HG02852 (cell line): ENCODE measurements around the gene UBE2E1.

ENCODE experiments used
- ATAC-seq: cut with Tn5 transposase; IDR thresholded peaks from one replicate; pipeline ENCODE4 v1.9.1; 2021; ENCODE audit warnings: mild to moderate bottlenecking, moderate library complexity; ENCODE audit not compliant: unreplicated experiment

UBE2E1 gene

DNA sequence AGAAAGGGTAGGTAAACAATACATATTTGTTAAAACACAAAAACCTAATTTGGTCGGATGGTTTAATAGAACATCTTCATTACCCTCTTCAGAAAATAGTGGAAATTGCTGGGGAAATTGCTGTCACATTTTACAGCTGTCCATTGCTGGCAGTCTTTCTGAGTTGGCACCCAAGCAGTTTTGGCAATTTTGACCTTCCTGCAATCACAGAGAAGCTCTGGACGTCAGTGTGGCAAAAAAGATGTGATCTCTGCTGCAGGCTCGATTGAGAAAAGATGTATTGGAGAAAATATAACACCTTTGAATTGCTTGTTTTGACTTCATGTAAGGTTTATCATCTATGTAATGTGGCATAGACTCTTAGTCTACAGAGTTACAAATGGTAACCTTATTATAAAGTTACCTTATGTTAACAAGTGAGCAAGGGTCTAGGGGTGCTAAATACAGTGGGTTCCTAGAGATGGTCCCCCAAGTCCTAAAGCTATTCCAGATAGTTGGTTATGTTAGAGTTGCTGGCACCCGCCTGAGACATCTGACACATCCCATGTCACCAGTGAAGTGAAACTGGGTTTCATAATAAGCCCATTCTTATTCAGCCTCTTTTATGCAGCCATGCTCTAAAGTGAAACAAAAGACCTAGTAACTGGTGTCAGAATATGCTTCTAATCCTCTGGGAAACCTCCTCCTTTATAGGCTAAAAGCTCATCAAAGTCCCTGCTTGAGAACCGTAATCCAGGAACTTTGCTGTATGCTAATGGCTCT lies 14.0 kb downstream of the UBE2E1 start:
- ATAC-seq, result peak; percentile 55

GRCh38 chr3:23820888-23821287 lies 15.1 kb downstream of the UBE2E1 start:
- no peak for ATAC-seq

- ATAC-seq, result no peak
Measured at GRCh38 chr3:23821858-23822257, 16.1 kb downstream of the UBE2E1 start.

- no peak for ATAC-seq
Measured at GRCh38 chr3:23822559-23822958, 16.8 kb downstream of the UBE2E1 start.

GRCh38 chr3:23823620-23824019 lies 17.9 kb downstream of the UBE2E1 start:
- no peak for ATAC-seq

DNA sequence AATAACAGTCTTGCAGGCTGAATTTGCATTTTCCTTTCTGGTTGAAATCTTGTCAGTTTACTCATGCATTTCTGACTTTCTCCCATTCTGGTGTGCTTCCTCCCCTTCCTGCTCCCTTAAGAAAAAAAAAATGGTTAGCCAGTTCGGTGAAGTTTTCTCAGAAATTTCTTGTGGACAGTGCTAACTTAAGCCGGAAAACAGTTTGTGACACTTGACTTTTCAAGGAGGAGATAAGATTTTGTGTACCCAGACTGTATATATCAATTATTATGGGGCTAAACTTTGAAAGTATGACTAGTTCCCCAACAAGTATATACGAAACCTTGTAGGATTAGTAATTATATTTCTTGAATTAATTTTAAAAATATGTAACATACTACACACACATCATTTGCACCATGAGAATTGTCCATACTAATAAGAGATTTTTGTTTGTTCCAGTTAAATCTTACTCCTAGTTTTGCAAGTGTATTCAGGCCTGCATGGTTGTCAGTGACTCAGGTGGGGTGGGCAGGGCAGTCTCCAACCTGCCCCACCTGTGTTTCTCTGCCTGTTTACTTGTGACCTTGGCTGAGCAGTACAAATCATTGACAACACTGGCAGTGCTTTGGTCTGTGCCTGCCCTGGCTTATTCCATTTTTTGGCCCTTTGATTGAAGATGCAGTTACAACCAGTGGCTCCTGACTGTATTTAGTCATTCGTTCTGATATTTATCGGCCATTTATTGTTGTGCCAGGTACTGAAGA lies 19.1 kb downstream of the UBE2E1 start:
- ATAC-seq, result no peak

GRCh38 chr3:23825802-23826201 lies 20.0 kb downstream of the UBE2E1 start:
- ATAC-seq, result no peak

GRCh38 chr3:23826382-23827064 lies 20.8 kb downstream of the UBE2E1 start:
- ATAC-seq, result no peak

GRCh38 chr3:23829242-23829934 lies 23.6 kb downstream of the UBE2E1 start:
- peak; percentile 67 for ATAC-seq

DNA sequence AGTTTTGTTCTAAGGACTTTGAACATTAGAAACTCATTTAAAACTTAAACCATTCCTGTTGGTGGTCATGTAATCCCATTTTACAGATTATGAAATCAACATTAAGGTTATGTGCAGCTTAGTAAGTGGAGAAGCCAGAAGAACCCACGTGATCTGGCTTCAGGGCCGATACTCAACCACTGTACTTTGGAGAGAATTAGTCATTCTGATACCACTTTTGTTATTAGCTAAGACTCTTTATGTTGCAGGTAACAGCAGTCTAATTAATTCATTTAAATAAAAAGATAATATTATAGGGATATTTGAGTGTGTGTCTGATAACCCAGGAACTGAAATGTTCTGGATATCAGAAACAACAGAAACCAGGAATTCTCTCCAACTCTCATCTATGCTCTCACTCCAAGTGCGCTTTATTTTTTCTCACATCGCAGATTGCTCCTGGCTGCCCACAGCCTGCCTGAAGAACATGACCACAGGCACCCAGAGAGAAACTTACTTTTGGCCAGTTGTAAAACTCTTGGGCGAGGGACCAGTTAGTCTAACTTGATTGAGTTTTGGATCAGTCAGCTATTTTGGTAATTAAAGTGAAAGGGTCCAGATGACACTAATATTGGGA lies 25.2 kb downstream of the UBE2E1 start:
- ATAC-seq, result peak; percentile 83

DNA sequence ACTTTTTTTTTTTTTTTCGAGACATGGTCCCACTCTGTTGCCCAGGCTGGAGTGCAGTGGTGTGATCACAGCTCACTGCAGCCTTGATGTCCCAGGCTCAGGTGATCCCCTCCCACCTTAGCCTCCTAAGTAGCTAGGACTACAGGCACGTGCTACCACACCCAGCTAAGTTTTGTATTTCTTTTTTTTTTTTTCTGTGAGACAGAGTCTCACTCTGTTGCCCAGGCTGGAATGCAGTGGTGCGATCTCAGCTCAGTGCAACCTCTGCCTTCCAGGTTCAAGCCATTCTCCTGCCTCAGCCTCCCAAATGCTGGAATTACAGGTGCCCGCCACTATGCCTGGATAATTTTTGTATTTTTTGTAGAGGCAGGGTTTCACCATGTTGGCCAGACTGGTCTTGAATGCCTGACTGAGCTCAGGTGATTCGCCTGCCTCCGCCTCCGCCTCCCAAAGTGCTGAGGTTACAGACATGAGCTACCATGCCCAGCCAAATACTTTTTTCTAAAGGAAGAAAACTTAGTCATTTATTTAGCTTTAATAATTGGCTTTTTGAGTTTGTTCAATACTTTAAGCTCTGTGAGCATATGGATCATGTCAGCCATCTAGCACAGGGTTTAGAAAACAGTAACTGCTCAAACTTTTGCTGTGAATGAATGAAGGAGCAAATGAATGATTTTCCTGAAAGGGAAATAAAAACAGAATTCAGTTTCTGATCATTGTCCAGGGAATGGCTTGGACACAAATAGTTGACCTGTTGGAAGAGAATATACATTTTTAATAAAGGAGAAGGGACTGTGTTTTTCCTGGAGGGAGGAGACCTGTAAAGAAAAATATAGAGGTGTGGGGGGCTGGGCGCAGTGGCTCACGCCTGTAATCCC lies 26.0 kb downstream of the UBE2E1 start:
- peak; percentile 19 for ATAC-seq

DNA sequence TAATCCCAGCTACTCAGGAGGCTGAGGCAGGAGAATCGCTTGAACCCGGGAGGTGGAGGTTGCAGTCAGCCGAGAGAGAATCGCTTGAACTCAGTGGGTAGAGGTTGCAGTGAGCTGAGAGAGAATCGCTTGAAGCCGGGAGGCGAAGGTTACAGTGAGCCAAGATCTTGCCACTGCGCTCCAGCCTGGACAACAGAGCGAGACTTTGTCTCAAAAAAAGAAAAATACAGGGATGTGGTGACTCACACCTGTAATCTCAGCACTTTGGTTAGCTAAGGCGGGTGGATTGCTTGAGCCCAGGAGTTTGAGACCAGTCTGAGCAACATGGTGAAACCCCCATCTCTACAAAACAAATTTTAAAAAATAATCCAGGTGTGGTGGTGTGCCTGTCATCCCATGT lies 26.8 kb downstream of the UBE2E1 start:
- no peak for ATAC-seq

GRCh38 chr3:23834082-23834870 lies 28.5 kb downstream of the UBE2E1 start:
- ATAC-seq, result no peak

DNA sequence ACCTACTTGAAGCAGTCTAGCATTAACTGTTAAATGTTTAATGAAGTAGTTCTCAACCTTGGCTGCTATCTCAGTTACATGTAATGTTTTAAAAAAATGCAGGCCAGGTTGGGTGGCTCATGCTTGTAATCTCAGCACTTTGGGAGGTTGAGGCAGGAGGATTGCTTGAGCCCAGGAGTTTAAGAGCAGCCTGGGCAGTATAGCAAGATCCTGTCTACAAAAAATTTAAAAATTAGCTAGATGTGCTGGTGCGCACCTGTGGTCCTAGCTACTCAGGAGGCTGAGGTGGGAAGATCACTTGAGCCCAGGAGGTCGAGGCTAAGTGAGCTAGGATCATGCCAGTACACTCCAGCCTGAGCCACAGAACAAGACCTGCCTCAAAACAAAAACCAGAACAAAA lies 29.3 kb downstream of the UBE2E1 start:
- ATAC-seq, result no peak

DNA sequence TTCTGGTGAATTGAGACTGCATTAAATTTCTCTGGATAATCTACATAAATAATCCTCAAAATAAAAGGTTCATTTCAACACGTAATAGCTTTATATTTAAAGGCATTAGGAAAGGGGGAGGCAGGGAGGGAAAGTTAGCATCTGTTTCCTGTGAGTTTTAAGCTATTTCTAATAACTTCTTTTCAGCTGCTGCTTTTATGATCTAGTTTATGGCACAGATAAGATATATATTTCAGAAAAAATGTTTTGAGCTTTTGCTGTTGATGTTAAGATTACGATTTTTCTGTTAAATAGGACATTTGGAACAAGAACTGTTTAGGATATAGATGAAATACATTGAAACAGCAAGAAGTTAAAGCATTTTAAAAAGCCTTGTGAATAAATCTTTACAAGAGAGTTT lies 30.0 kb downstream of the UBE2E1 start:
- no peak for ATAC-seq

DNA sequence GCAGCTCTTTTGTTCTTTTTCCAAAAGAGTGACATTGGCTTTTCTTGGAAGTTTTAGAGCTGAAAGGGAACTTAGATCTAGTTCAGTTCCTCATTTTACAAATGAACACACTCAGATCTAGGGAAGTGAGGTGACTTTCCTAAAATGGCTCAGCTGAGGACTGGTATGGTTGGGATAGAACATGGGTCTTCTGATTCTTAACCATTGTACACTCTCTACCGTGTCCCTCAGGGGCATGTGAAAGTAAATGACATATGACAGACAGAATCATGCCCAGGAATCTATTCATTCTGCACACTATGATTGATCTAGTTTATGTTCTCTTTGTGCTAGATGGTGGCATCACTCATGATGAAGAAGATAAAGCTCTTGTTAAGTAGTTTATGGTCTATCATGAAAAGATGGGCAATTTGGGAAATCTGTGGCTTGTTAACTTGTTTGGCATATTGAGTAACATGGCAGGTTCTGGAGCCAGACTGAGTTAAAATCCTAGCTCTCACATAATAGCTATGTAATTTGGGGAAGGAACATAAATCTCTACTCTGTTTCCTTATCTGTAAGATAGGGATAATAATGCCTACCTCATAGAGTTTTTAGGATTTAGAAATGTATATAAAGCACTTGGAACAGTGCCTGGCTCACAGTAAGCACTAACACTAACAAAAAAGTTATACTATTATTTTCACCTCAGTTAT lies 30.9 kb downstream of the UBE2E1 start:
- peak; percentile 43 for ATAC-seq

- ATAC-seq, result no peak
Measured at GRCh38 chr3:23837286-23837685, 31.5 kb downstream of the UBE2E1 start.

- ATAC-seq, result no peak
Measured at GRCh38 chr3:23837691-23838090, 31.9 kb downstream of the UBE2E1 start.
